H54 (cell line): Measurements from ENCODE around the gene DCTN4.
A peak's percentile ranks its signal among the peaks of the same experiment; 100 is the strongest.
"Not testable (repeated sequence)": the region's sequence is repeated elsewhere in the genome, so short reads cannot be mapped to it uniquely, and the experiment has no call there.

ENCODE experiments used
- DNase-seq: peaks from one replicate; pipeline ENCODE4 v3.0.0; 2011; ENCODE audit warnings: low spot score, mixed read lengths; ENCODE audit not compliant: insufficient read length
- FAIRE-seq: peaks from 3 replicates; lab custom pipeline; 2011; peaks lifted over from hg19 to GRCh38; lab: Jason Lieb, UNC
- POLR2A ChIP-seq: IDR thresholded peaks from 2 replicates; pipeline ENCODE4 v1.6.1; 2011; ENCODE audit warnings: low read depth, mild to moderate bottlenecking, low read length

The DCTN4 gene

GRCh38 chr5:150758531-150759333 is at the start of gene DCTN4:
Gene DCTN4, minus strand, starts transcription at chr5:150759017. Its CDS starts 24 bp downstream, at chr5:150758993.
- DNase-seq (peak; percentile 84), FAIRE-seq (peak; percentile 92)
- TF ChIP-seq POLR2A: peak; percentile 68

GRCh38 chr5:150804388-150804787 is 45.6 kb upstream of the DCTN4 start:
- no peak for DNase-seq
- TF ChIP-seq POLR2A: no peak
- FAIRE-seq: no peak

DNA sequence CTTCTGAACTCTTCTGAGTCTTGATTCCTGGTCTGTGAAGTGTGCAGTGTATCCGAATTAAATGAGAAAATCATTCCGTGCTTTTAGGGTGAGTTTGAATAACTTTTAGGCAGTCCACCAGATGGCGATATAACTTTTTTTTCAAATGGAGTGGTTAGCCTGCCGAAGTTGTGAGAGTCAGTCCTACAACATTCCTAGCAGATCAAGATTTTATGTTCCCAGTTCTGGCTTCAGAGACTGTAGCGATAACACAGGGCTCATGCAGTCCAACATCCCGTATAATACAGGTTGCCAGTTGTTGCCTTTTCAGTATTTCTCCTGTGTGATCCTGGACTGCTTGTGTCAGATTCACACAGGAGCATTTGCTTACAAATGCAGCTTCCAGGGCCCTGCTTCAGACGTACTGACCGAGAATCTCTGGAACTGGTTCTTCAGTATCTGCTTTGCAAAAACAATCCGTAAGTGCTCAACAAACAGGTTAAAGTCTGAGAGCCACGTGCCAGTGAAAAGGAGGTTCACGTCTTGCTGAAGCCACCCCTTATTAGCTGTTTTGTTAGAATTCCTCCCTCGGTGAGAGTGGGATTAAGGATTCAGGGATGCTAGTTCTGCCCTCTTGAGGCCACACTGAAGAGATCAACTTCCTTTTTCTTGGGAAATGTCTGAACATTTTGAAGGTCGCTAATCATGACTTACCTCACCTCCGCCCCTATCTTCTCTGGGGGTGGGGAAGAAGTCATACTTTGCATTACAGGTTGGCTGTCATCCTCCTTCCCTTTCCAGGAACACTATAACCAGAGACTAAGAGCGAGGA is 42.5 kb upstream of the DCTN4 start:
- FAIRE-seq (peak; percentile 86), DNase-seq (no peak)
- no peak for TF ChIP-seq POLR2A

DNA sequence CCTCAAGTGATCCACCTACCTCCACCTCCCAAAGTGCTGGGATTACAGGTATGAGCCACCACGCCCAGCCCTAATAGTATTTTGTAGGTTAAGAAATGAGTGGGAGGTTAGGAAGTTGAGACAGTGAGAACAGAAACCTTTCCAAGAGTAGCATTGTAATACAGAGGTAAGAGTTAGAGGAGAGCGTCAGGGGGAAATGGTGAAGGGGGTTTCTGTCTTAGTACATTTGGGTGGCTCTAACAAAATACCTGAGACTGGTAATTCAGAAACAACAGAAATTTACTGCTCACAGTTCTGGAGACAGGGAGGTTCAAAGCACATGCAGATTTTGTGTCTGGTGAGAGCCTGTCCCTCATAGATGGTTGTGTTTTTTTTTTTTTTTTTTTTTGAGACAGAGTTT is 38.6 kb upstream of the DCTN4 start:
- FAIRE-seq: no peak
- no peak for DNase-seq
- TF ChIP-seq POLR2A: no peak

- DNase-seq (no peak), FAIRE-seq (no peak)
- TF ChIP-seq POLR2A: no peak
These were observed 36.1 kb upstream of the DCTN4 start for GRCh38 chr5:150794927-150795326.

DNA sequence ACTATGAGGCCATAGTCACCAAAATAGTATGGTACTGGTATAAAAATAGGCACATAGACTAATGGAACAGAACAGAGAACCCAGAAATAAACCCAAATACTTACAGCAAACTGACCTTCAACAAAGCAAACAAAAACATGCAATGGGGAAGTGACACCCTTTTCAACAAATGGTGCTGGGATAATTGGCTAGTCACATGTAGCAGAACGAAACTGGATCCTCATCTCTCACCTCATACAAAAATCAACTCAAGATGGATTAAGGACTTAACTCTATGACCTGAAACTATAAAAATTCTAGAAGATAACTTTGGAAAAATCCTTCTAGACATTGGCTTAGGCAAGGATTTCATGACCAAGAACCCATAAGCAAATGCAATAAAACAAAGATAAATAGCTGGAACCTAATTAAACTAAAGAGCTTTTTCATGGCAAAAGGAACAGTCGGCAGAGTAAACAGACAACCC is 34.6 kb upstream of the DCTN4 start:
- not testable (repeated sequence) for FAIRE-seq, DNase-seq

DNA sequence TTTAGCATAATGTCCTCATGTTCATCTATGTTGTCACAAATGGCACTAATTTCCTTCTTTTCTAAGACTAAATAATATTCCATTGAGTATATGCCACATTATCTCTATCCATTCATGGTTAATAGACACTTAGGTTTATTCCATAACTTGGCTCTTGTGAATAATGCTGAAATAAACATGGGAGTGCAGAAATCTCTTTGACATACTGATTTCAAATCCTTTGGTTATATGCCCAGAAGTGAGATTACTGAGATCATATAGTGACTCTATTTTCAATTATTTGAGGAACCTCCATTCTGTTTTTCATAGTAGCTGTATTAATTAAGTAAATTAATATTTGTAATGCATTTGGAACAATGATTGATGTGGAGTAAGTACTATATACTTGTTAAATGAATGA is 32.7 kb upstream of the DCTN4 start:
- no peak for FAIRE-seq
- TF ChIP-seq POLR2A: no peak
- no peak for DNase-seq

DNA sequence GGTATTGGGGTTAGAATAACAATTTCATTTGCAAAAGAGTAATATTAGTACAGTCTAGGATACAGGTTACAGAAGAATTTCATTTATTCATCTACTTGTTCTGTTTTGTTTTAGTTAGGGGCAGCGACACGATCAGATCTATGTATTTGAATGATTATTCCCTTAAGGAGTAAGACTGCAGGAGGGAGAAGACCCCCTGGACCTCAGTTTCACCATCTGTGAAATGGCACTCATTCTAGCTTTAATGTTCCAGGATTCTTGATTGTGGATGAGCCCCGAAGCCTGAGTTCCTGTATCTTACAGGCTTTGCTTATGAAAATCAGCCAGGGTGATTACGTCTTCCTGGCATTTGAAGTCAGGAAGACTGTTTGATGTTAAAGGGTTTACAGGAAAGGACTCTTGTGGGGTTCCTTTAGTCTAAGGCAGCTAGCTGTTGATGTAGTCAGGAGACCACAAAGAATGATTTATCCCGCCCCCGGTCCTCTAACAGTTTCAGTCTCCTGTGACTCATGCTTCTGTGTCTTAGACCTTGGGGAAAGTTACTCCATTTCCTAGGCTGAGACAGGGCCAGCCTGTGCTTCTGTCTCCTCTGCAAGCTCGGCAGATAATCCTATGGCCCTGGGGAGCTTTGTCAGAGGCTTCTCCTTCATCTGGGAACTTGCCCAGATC is 31.3 kb upstream of the DCTN4 start:
- TF ChIP-seq POLR2A: peak; percentile 15; the same call in 1 of the 2 replicates
- DNase-seq (peak; percentile 71), FAIRE-seq (peak; percentile 99)

GRCh38 chr5:150789450-150789849 is 30.6 kb upstream of the DCTN4 start:
- no peak for FAIRE-seq
- no peak for TF ChIP-seq POLR2A
- DNase-seq: no peak

DNA sequence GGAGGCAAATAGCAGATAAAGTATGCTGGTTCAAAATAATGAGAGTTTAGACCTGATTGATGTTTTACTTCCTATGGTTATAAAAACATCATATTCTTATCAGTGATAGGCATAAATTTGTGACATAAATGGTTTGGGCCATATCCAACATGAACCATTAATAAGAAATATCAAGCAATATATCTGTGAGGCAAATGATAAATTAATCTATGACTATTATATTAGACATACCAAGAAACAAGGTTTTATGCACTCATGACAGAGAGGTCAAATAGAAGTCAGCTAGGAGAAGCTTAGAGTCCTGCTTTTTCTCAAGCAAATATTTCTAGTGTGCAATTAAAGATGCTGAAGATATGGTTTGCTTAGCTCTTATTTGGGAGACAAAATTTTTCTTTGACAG is 30.2 kb upstream of the DCTN4 start:
- no peak for TF ChIP-seq POLR2A
- no peak for FAIRE-seq

DNA sequence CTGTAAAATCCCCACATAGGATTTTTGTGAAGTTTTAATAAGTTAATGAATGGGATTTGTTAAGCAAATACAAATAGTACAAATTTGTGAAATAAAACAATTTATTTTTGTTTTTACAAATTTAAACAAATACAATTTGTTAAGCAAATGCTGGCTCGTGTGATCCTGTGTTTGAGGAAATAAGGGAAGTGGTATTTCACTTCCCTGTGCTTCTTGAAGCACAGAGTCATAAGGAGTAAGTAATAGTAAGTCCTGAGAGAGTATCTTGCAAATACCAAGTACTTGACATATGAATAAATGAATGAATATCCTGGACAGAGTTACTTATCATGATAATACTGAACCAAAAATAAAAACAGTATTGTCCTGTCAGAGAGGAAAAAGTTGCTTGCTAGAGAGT is 28.8 kb upstream of the DCTN4 start:
- no peak for TF ChIP-seq POLR2A
- no peak for DNase-seq
- FAIRE-seq: no peak

More for the DNA sequence above, 30.2 kb upstream of the DCTN4 start:
- no peak for DNase-seq

- no peak for TF ChIP-seq POLR2A
- no peak for FAIRE-seq
- DNase-seq: no peak
These were observed 28.1 kb upstream of the DCTN4 start for GRCh38 chr5:150786876-150787275.

- TF ChIP-seq POLR2A: no peak
- no peak for FAIRE-seq
- DNase-seq: no peak
These were observed 27.1 kb upstream of the DCTN4 start for GRCh38 chr5:150785950-150786349.

GRCh38 chr5:150783422-150783928 is 24.7 kb upstream of the DCTN4 start:
- no peak for TF ChIP-seq POLR2A
- DNase-seq (no peak), FAIRE-seq (no peak)
